ELF-1 (cell line): ENCODE data around the gene DPP10.

ENCODE experiments used
- DNase-seq: peaks from one replicate; pipeline ENCODE4 v3.0.0-alpha.2; 2016; ENCODE audit warnings: low read depth, low spot score

The DPP10 gene

GRCh38 chr2:115887209-115887776 lies 1444.9 kb downstream of the DPP10 start:
- no peak for DNase-seq
